HEK293T (cell line): ENCODE results near the gene NPAS3.

ENCODE experiments used
- ELF4 ChIP-seq: fragments of 450-650 bp; IDR thresholded peaks from 2 replicates; pipeline ENCODE4 v1.6.1; 2017; ENCODE audit warnings: antibody characterized with exemption
- NFRKB ChIP-seq: fragments of 450-650 bp; IDR thresholded peaks from 2 replicates; pipeline ENCODE4 v1.6.1; 2016; ENCODE audit warnings: mild to moderate bottlenecking, moderate library complexity
- PKNOX1 ChIP-seq: fragments of 450-650 bp; IDR thresholded peaks from 2 replicates; pipeline ENCODE4 v1.6.1; 2016
- SP1 ChIP-seq: fragments of 450-650 bp; IDR thresholded peaks from 2 replicates; pipeline ENCODE4 v1.6.1; 2017
- TARDBP ChIP-seq: fragments of 450-650 bp; IDR thresholded peaks from 2 replicates; pipeline ENCODE4 v1.6.1; 2016
- ZNF384 ChIP-seq: fragments of 450-650 bp; IDR thresholded peaks from 2 replicates; pipeline ENCODE4 v1.6.1; 2016

- TF ChIP-seq ZNF384 (no peak), TARDBP (no peak), SP1 (no peak), ELF4 (no peak), NFRKB (no peak), PKNOX1 (no peak)
Observed at GRCh38 chr14:33678005-33678404, 739.3 kb downstream of the NPAS3 start.
